Activated naive CD4-positive, alpha-beta T cell treated with anti-CD3 and anti-CD28 coated beads, Interleukin-2, amount 50 U/mL, for 72 hours (primary cell): ENCODE measurements around the gene STRA6. TPM values are rescaled to one million over a fixed set of nuclear protein-coding genes. Genes with fewer than 3 reads are reported as not detected.
"Not testable (repeated sequence)": the region's sequence is repeated elsewhere in the genome, so short reads cannot be mapped to it uniquely, and the experiment has no call there.

ENCODE experiments used
- ATAC-seq, 2 donors: fragments of 150-1000 bp; cut with Tn5 transposase; 2 replicates each; pipeline ENCODE4 v1.10.0; 2021; ENCODE audit warnings: mild to moderate bottlenecking in 2 of 2, moderate library complexity in 2 of 2
- DNase-seq, 2 donors: peaks; one replicate each; pipeline ENCODE4 v3.0.0; 2021 to 2022; ENCODE audit warnings: low spot score in 2 of 2
- H3K27ac Mint-ChIP-seq, 2 donors: one replicate each; pipeline ENCODE4 v1.8.0; 2022; ENCODE audit warnings: mild to moderate bottlenecking in 2 of 2, mixed read lengths in 2 of 2
- H3K36me3 Mint-ChIP-seq, 2 donors: one replicate each; pipeline ENCODE4 v1.8.0; 2022; ENCODE audit warnings: mixed read lengths in 2 of 2
- H3K9me3 Mint-ChIP-seq, 2 donors: one replicate each; pipeline ENCODE4 v1.8.0; 2022; ENCODE audit warnings: mixed read lengths in 2 of 2
- total RNA-seq, 2 donors: library from RNA; stranded (reverse); gene quantifications; one replicate each; pipeline ENCODE4 v1.2.3, GENCODE V29; 2022

STRA6 gene
- total RNA-seq, 2 donors from 2014 or later: 0.14 TPM; not detected in 1

- H3K9me3 Mint-ChIP-seq, H3K36me3 Mint-ChIP-seq, DNase-seq, ATAC-seq, H3K27ac Mint-ChIP-seq: not testable (repeated sequence)
These were observed 40.4 kb downstream of the STRA6 start for GRCh38 chr15:74162195-74162536.

GRCh38 chr15:74160390-74160789 lies 42.2 kb downstream of the STRA6 start:
- H3K36me3 Mint-ChIP-seq, H3K9me3 Mint-ChIP-seq, H3K27ac Mint-ChIP-seq, ATAC-seq, DNase-seq: not testable (repeated sequence)

GRCh38 chr15:74159773-74160172 lies 42.8 kb downstream of the STRA6 start:
- H3K9me3 Mint-ChIP-seq: no peaks in the 10 kb centered on the region
- no peak overlapping the region for H3K27ac Mint-ChIP-seq
- H3K36me3 Mint-ChIP-seq: no peaks in the 10 kb centered on the region
- DNase-seq (no peak), ATAC-seq (peak in 1 of 2 donors; percentile 23)

- H3K36me3 Mint-ChIP-seq: no peaks in the 10 kb centered on the region
- no peak for DNase-seq
- no peak overlapping the region for H3K27ac Mint-ChIP-seq
- peak in 1 of 2 donors; percentile 84 for ATAC-seq
- no peaks in the 10 kb centered on the region for H3K9me3 Mint-ChIP-seq
These were observed 43.5 kb downstream of the STRA6 start for GRCh38 chr15:74158855-74159650.

- no peak for ATAC-seq
- no peaks in the 10 kb centered on the region for H3K9me3 Mint-ChIP-seq
- H3K36me3 Mint-ChIP-seq: no peaks in the 10 kb centered on the region
- no peak for DNase-seq
- H3K27ac Mint-ChIP-seq: no peak overlapping the region
These were observed 44.4 kb downstream of the STRA6 start for GRCh38 chr15:74157868-74158827.

GRCh38 chr15:74156678-74157411 lies 45.7 kb downstream of the STRA6 start:
- Mint-ChIP-seq H3K9me3 (no peaks in the 10 kb centered on the region), H3K27ac (no peak overlapping the region), H3K36me3 (no peaks in the 10 kb centered on the region)
- ATAC-seq (no peak), DNase-seq (no peak)

- Mint-ChIP-seq H3K9me3 (no peaks in the 10 kb centered on the region), H3K36me3 (no peaks in the 10 kb centered on the region), H3K27ac (no peak overlapping the region)
- no peak for DNase-seq
- ATAC-seq: no peak
These were observed 46.7 kb downstream of the STRA6 start for GRCh38 chr15:74155766-74156417.

- no peak for ATAC-seq
- no peak overlapping the region for H3K27ac Mint-ChIP-seq
- DNase-seq: no peak
- H3K9me3 Mint-ChIP-seq: no peaks in the 10 kb centered on the region
- no peaks in the 10 kb centered on the region for H3K36me3 Mint-ChIP-seq
These were observed 55.5 kb downstream of the STRA6 start for GRCh38 chr15:74147051-74147450.

GRCh38 chr15:74146277-74146800 lies 56.2 kb downstream of the STRA6 start:
- Mint-ChIP-seq H3K9me3 (no peaks in the 10 kb centered on the region), H3K36me3 (no peaks in the 10 kb centered on the region), H3K27ac (no peak overlapping the region)
- ATAC-seq (no peak), DNase-seq (no peak)

- Mint-ChIP-seq H3K27ac (no peak overlapping the region), H3K36me3 (no peaks in the 10 kb centered on the region), H3K9me3 (no peaks in the 10 kb centered on the region)
- ATAC-seq: peak in 1 of 2 donors; percentile 26
- DNase-seq: no peak
These were observed 58.3 kb downstream of the STRA6 start for GRCh38 chr15:74144153-74144775.

GRCh38 chr15:74141591-74141990 lies 61.0 kb downstream of the STRA6 start:
- Mint-ChIP-seq H3K36me3 (no peaks in the 10 kb centered on the region), H3K9me3 (no peaks in the 10 kb centered on the region)
- no peak for ATAC-seq

GRCh38 chr15:74138642-74139041 lies 63.9 kb downstream of the STRA6 start:
- H3K27ac Mint-ChIP-seq: no peak overlapping the region
- ATAC-seq (no peak), DNase-seq (no peak)
- no peaks in the 10 kb centered on the region for H3K36me3 Mint-ChIP-seq
- H3K9me3 Mint-ChIP-seq: no peaks in the 10 kb centered on the region

More at GRCh38 chr15:74141591-74141990, 61.0 kb downstream of the STRA6 start:
- no peak overlapping the region for H3K27ac Mint-ChIP-seq
- DNase-seq: no peak

- Mint-ChIP-seq H3K27ac (no peak overlapping the region), H3K9me3 (no peaks in the 10 kb centered on the region), H3K36me3 (no peaks in the 10 kb centered on the region)
- DNase-seq (no peak), ATAC-seq (no peak)
These were observed 65.1 kb downstream of the STRA6 start for GRCh38 chr15:74137537-74137894.

GRCh38 chr15:74136814-74137536 lies 65.6 kb downstream of the STRA6 start:
- DNase-seq: no peak
- no peaks in the 10 kb centered on the region for H3K36me3 Mint-ChIP-seq
- no peaks in the 10 kb centered on the region for H3K9me3 Mint-ChIP-seq
- no peak for ATAC-seq
- H3K27ac Mint-ChIP-seq: no peak overlapping the region

GRCh38 chr15:74136540-74136813 lies 66.1 kb downstream of the STRA6 start:
- ATAC-seq (no peak), DNase-seq (no peak)
- Mint-ChIP-seq H3K9me3 (no peaks in the 10 kb centered on the region), H3K27ac (no peak overlapping the region), H3K36me3 (no peaks in the 10 kb centered on the region)
